Vagina (tissue), 2 donors: ENCODE data around the gene CHAF1A.

Experiments
- CTCF ChIP-seq, 3 experiments: fragments of 450-650 bp in 2 of 3; fragments of 200-600 bp in 1 of 3; sonication (generic) in 1 of 3; IDR thresholded peaks; one replicate each; pipeline ENCODE4 v1.5.1; 2017 to 2019; ENCODE audit warnings: antibody characterized with exemption in 3 of 3, mild to moderate bottlenecking in 2 of 3, moderate library complexity in 2 of 3
- POLR2A ChIP-seq, 2 donors: fragments of 450-650 bp; IDR thresholded peaks; one replicate each; pipeline ENCODE4 v1.6.1; 2017; ENCODE audit warnings: antibody characterized with exemption in 2 of 2, mild to moderate bottlenecking in 2 of 2, moderate library complexity in 2 of 2
- POLR2AphosphoS5 ChIP-seq, 2 donors: sonication (generic); formaldehyde crosslinking; IDR thresholded peaks; one replicate each; pipeline ENCODE4 v1.9.0; 2017; ENCODE audit warnings: antibody characterized with exemption in 2 of 2, mild to moderate bottlenecking in 2 of 2, low read depth in 1 of 2; ENCODE audit not compliant: insufficient read depth in 1 of 2

GRCh38 chr19:4415352-4415751, 12.9 kb downstream of the CHAF1A start:
- TF ChIP-seq POLR2A (IDR thresholded peaks at IDR 0.05) (no peak), CTCF (IDR thresholded peaks at IDR 0.05) (no peak), POLR2AphosphoS5 (IDR thresholded peaks at IDR 0.05; ENCODE audit: insufficient read depth in 1 of 2, low read depth in 1 of 2) (no peak)
